ENCODE results near the gene COL24A1. TPM values are rescaled to one million over a fixed set of nuclear protein-coding genes. Genes with fewer than 3 reads are reported as not detected.

Gene COL24A1
- total RNA-seq, 1 experiment from 2014 or later, result 0.08 TPM

DNA sequence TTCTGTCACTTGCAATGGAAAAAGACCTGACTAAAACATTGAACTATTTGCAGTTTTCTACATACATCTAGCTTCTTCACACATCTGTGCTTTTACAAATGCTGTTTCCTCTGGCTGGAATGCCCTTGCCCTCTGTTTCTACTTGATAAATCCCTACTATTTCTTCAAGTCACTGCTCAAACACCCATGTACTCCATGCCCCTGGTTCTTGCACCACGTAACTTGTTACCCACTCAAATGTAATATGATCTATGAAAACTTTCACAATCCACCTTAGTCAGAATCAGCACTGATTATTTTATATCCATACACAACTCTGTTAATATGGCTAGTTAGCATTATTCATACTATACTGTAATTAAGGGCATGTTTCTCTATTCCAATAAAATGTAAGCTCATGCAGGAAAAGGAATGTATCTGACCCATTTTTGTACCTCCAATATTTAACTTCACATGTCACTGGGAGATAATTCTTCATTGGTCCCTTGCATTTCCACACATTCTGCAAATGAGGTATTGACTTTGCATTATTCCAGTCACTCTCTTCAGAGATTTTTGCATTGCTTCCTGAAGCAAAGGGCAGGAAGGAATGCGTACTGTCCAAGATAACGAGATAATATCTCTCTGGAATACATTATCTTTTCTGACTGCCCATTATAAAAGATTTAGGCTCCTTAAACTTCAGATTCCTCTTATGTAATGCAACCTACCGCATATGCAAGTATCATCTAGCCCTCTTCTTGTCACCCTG lies 158.3 kb downstream of the COL24A1 start:
- H3K4me1 ChIP-seq (ENCODE audit: control insufficient read depth, insufficient read depth, low read length), result no peaks in the 10 kb centered on the region
- ChIA-PET CTCF (no interaction called here), POLR2A (no interaction called here)
- no peaks in the 10 kb centered on the region for H3K36me3 ChIP-seq (ENCODE audit: control insufficient read depth, insufficient read depth, low read length)
- no TSS peak for BruUV-seq (replicated peaks)
- no peak for ATAC-seq
- no peak overlapping the region for H3K27ac ChIP-seq (ENCODE audit: low read length)
- TF ChIP-seq, protein P1, sequence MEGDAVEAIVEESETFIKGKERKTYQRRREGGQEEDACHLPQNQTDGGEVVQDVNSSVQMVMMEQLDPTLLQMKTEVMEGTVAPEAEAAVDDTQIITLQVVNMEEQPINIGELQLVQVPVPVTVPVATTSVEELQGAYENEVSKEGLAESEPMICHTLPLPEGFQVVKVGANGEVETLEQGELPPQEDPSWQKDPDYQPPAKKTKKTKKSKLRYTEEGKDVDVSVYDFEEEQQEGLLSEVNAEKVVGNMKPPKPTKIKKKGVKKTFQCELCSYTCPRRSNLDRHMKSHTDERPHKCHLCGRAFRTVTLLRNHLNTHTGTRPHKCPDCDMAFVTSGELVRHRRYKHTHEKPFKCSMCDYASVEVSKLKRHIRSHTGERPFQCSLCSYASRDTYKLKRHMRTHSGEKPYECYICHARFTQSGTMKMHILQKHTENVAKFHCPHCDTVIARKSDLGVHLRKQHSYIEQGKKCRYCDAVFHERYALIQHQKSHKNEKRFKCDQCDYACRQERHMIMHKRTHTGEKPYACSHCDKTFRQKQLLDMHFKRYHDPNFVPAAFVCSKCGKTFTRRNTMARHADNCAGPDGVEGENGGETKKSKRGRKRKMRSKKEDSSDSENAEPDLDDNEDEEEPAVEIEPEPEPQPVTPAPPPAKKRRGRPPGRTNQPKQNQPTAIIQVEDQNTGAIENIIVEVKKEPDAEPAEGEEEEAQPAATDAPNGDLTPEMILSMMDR (IDR thresholded peaks at IDR 0.05), result no peak
- no peak for TF ChIP-seq POLR2AphosphoS5 (IDR thresholded peaks at IDR 0.05; ENCODE audit: low read depth, low read length)
- no peak for TF ChIP-seq TCF7L2 (IDR thresholded peaks at IDR 0.05; ENCODE audit: low read depth, low read length)
- TF ChIP-seq, protein P2, sequence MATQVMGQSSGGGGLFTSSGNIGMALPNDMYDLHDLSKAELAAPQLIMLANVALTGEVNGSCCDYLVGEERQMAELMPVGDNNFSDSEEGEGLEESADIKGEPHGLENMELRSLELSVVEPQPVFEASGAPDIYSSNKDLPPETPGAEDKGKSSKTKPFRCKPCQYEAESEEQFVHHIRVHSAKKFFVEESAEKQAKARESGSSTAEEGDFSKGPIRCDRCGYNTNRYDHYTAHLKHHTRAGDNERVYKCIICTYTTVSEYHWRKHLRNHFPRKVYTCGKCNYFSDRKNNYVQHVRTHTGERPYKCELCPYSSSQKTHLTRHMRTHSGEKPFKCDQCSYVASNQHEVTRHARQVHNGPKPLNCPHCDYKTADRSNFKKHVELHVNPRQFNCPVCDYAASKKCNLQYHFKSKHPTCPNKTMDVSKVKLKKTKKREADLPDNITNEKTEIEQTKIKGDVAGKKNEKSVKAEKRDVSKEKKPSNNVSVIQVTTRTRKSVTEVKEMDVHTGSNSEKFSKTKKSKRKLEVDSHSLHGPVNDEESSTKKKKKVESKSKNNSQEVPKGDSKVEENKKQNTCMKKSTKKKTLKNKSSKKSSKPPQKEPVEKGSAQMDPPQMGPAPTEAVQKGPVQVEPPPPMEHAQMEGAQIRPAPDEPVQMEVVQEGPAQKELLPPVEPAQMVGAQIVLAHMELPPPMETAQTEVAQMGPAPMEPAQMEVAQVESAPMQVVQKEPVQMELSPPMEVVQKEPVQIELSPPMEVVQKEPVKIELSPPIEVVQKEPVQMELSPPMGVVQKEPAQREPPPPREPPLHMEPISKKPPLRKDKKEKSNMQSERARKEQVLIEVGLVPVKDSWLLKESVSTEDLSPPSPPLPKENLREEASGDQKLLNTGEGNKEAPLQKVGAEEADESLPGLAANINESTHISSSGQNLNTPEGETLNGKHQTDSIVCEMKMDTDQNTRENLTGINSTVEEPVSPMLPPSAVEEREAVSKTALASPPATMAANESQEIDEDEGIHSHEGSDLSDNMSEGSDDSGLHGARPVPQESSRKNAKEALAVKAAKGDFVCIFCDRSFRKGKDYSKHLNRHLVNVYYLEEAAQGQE (IDR thresholded peaks at IDR 0.05; ENCODE audit: insufficient read depth in 1 of 2, low read depth in 2 of 2, low read length in 1 of 2), result no peak
- TF ChIP-seq SIN3A (IDR thresholded peaks at IDR 0.05; ENCODE audit: borderline replicate concordance, insufficient read depth, low read depth, low read length), result no peak
- in situ Hi-C loops (cut with HindIII; ENCODE audit: low pct_unique_long_range_greater_than_20kb, low sequenced_read_pairs), result no loop called here
- no peak for DNase-seq (ENCODE audit: low read depth, low spot score)
- H3K4me3 ChIP-seq (ENCODE audit: low read depth in 2 of 2, low read length in 2 of 2), result no peak overlapping the region
- intact Hi-C loops (cut with micrococcal nuclease; ENCODE audit: unreplicated experiment), result no loop called here
- H3K9me3 ChIP-seq (ENCODE audit: control insufficient read depth, insufficient read depth, low read depth, low read length), result no peaks in the 10 kb centered on the region
- peaks cover 19% of the 10 kb centered on the region for H3K27me3 ChIP-seq (ENCODE audit: control insufficient read depth, insufficient read depth, low read length)

DNA sequence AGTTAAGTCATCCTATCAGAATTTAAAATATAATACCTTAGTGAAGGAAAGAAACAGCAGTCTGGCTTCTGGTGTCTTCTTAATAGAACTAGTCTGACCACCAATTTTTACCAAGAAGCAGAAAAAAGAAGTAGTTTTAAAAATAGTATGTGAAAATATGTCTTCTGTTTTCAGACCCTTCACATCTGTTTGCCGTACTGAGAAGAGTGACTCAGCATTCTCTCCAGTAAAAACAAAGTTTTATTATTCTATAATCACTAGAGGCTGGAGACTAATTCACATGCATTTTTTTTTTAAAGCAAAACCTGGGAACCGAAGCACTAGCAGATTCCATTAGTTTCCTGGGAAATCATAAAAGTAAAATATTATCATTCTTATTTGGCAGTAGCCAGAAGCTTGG lies 163.8 kb downstream of the COL24A1 start:
- no peaks in the 10 kb centered on the region for H3K36me3 ChIP-seq (ENCODE audit: control insufficient read depth, insufficient read depth, low read length)
- no peak for ATAC-seq
- H3K27me3 ChIP-seq (ENCODE audit: control insufficient read depth, insufficient read depth, low read length), result peaks cover 1% of the 10 kb centered on the region; the same call in 1 of the 2 replicates
- CTCF ChIA-PET, result no interaction called here
- H3K27ac ChIP-seq (ENCODE audit: low read length), result no peak overlapping the region
- BruUV-seq (replicated peaks), result no TSS peak
- TF ChIP-seq SIN3A (IDR thresholded peaks at IDR 0.05; ENCODE audit: borderline replicate concordance, insufficient read depth, low read depth, low read length), result no peak
- TF ChIP-seq POLR2AphosphoS5 (IDR thresholded peaks at IDR 0.05; ENCODE audit: low read depth, low read length), result no peak
- TF ChIP-seq TCF7L2 (IDR thresholded peaks at IDR 0.05; ENCODE audit: low read depth, low read length), result no peak
- TF ChIP-seq, protein P2 (IDR thresholded peaks at IDR 0.05; ENCODE audit: insufficient read depth in 1 of 2, low read depth in 2 of 2, low read length in 1 of 2), result no peak
- TF ChIP-seq, protein P1 (IDR thresholded peaks at IDR 0.05), result no peak
- DNase-seq (ENCODE audit: low read depth, low spot score), result no peak
- POLR2A ChIA-PET, result no interaction called here
- no peaks in the 10 kb centered on the region for H3K4me1 ChIP-seq (ENCODE audit: control insufficient read depth, insufficient read depth, low read length)
- H3K4me3 ChIP-seq (ENCODE audit: low read depth in 2 of 2, low read length in 2 of 2), result no peak overlapping the region
- intact Hi-C loops (cut with micrococcal nuclease; ENCODE audit: unreplicated experiment), result no loop called here
- no peaks in the 10 kb centered on the region for H3K9me3 ChIP-seq (ENCODE audit: control insufficient read depth, insufficient read depth, low read depth, low read length)
- in situ Hi-C loops (cut with HindIII; ENCODE audit: low pct_unique_long_range_greater_than_20kb, low sequenced_read_pairs), result no loop called here

Measured in Panc1 (cell line).